ENCODE data around the gene UBAC2. TPM values are rescaled to one million over a fixed set of nuclear protein-coding genes. Genes with fewer than 3 reads are reported as not detected.

Gene UBAC2
- total RNA-seq, 1 donor from 2014 or later, result 57.7 TPM

- Histone ChIP-seq H3K27ac (peak overlapping the region; percentile 12), H3K4me1 (peaks cover 17% of the 10 kb centered on the region), H3K9me3 (no peaks in the 10 kb centered on the region), H3K4me3 (no peak overlapping the region), H3K36me3 (peaks cover 0 to 8% of the 10 kb centered on the region in 2 donors), H3K27me3 (no peaks in the 10 kb centered on the region)
- intact Hi-C loops (cut with DNase I), result no loop called here
- no peak for TF ChIP-seq POLR2A (IDR thresholded peaks at IDR 0.05)
- TF ChIP-seq, protein P1, sequence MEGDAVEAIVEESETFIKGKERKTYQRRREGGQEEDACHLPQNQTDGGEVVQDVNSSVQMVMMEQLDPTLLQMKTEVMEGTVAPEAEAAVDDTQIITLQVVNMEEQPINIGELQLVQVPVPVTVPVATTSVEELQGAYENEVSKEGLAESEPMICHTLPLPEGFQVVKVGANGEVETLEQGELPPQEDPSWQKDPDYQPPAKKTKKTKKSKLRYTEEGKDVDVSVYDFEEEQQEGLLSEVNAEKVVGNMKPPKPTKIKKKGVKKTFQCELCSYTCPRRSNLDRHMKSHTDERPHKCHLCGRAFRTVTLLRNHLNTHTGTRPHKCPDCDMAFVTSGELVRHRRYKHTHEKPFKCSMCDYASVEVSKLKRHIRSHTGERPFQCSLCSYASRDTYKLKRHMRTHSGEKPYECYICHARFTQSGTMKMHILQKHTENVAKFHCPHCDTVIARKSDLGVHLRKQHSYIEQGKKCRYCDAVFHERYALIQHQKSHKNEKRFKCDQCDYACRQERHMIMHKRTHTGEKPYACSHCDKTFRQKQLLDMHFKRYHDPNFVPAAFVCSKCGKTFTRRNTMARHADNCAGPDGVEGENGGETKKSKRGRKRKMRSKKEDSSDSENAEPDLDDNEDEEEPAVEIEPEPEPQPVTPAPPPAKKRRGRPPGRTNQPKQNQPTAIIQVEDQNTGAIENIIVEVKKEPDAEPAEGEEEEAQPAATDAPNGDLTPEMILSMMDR (IDR thresholded peaks at IDR 0.05), result no peak
- no peak for TF ChIP-seq POLR2AphosphoS5 (IDR thresholded peaks at IDR 0.05; ENCODE audit: insufficient read depth in 1 of 2, low read depth in 1 of 2)
- no peak for DNase-seq (ENCODE audit: extremely low spot score in 2 of 2)
These were observed 155.8 kb downstream of the UBAC2 start for GRCh38 chr13:99356262-99357091.

GRCh38 chr13:99357131-99357596, 156.5 kb downstream of the UBAC2 start:
- Histone ChIP-seq H3K4me3 (no peak overlapping the region), H3K36me3 (peaks cover 0 to 4% of the 10 kb centered on the region in 2 donors)
- DNase-seq (ENCODE audit: extremely low spot score in 2 of 2), result no peak

GRCh38 chr13:99357941-99358340, 157.3 kb downstream of the UBAC2 start:
- intact Hi-C loops (cut with DNase I), result no loop called here
- Histone ChIP-seq H3K4me3 (no peak overlapping the region), H3K36me3 (peaks cover 0 to 4% of the 10 kb centered on the region in 2 donors), H3K9me3 (no peaks in the 10 kb centered on the region), H3K27ac (no peak overlapping the region), H3K4me1 (peaks cover 17% of the 10 kb centered on the region), H3K27me3 (no peaks in the 10 kb centered on the region)
- no peak for DNase-seq (ENCODE audit: extremely low spot score in 2 of 2)
- TF ChIP-seq, protein P1 (IDR thresholded peaks at IDR 0.05), result no peak
- TF ChIP-seq POLR2A (IDR thresholded peaks at IDR 0.05), result no peak
- no peak for TF ChIP-seq POLR2AphosphoS5 (IDR thresholded peaks at IDR 0.05; ENCODE audit: insufficient read depth in 1 of 2, low read depth in 1 of 2)

More at GRCh38 chr13:99357131-99357596, 156.5 kb downstream of the UBAC2 start:
- intact Hi-C loops (cut with DNase I), result no loop called here
- peaks cover 17% of the 10 kb centered on the region for H3K4me1 ChIP-seq
- no peaks in the 10 kb centered on the region for H3K9me3 ChIP-seq
- TF ChIP-seq, protein P1 (IDR thresholded peaks at IDR 0.05), result no peak
- TF ChIP-seq POLR2A (IDR thresholded peaks at IDR 0.05) (no peak), POLR2AphosphoS5 (IDR thresholded peaks at IDR 0.05; ENCODE audit: insufficient read depth in 1 of 2, low read depth in 1 of 2) (no peak)
- no peaks in the 10 kb centered on the region for H3K27me3 ChIP-seq
- peak overlapping the region; percentile 6 for H3K27ac ChIP-seq

- DNase-seq (ENCODE audit: extremely low spot score in 2 of 2), result no peak
- no peak overlapping the region for H3K27ac ChIP-seq
- intact Hi-C loops (cut with DNase I), result no loop called here
- TF ChIP-seq POLR2A (IDR thresholded peaks at IDR 0.05), result no peak
- no peak overlapping the region for H3K4me3 ChIP-seq
- H3K27me3 ChIP-seq, result no peaks in the 10 kb centered on the region
- peaks cover 17% of the 10 kb centered on the region for H3K4me1 ChIP-seq
- H3K36me3 ChIP-seq, result peaks cover 0 to 4% of the 10 kb centered on the region in 2 donors
- no peaks in the 10 kb centered on the region for H3K9me3 ChIP-seq
These were observed 158.9 kb downstream of the UBAC2 start for GRCh38 chr13:99359528-99359927.

DNA sequence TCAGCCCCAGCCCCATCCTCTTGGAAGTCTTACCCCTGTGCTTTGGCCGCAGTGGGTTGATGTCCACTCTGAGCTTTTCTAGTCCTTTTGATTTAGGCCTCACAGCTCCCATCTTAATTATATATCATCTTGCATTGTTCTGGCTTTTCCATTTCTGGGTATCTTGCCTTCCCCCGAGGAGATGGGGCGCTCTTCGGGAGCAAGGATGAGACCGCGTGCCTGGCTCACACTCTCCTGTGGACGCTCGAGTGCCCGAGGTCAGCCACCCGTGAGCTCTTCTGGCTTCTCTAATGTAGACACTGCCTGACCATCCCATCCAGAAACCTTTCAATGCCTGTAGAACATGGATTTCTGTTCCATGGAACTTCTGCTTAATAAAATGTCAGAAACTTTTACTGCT, 160.0 kb downstream of the UBAC2 start:
- no peaks in the 10 kb centered on the region for H3K27me3 ChIP-seq
- intact Hi-C loops (cut with DNase I), result no loop called here
- TF ChIP-seq, protein P1 (IDR thresholded peaks at IDR 0.05), result no peak
- no peak for DNase-seq (ENCODE audit: extremely low spot score in 2 of 2)
- no peak overlapping the region for H3K27ac ChIP-seq
- peaks cover 0 to 4% of the 10 kb centered on the region in 2 donors for H3K36me3 ChIP-seq
- no peaks in the 10 kb centered on the region for H3K9me3 ChIP-seq
- peaks cover 11% of the 10 kb centered on the region for H3K4me1 ChIP-seq
- H3K4me3 ChIP-seq, result no peak overlapping the region
